ENCODE data around the gene GLP2R. TPM values are rescaled to one million over a fixed set of nuclear protein-coding genes. Genes with fewer than 3 reads are reported as not detected.

The GLP2R gene
- total and polyA plus RNA-seq, 10 of the 15 experiments (the other 5 are each of a cell fraction or from before 2014, with no cell fraction given), result not detected

DNA sequence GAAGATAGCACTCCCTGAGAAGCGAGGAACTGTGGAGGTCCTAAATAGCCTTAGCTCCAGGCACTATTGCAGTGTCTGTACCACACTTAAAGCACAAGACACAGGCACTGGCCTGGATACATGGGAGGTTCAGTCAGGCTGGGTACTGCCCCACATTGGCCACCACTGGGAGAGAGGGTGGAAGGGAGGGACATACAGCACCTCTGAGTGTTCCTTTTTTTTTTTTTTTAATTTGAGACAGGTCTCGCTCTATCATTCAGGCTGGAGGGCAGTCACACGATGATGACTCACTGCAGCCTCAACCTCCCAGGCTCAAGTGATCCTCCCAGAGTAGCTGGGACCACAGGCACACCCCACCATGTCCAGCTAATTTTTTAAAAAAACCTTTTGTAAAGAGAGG lies 5.3 kb upstream of the GLP2R start (continued):
- TF ChIP-seq, protein P1, sequence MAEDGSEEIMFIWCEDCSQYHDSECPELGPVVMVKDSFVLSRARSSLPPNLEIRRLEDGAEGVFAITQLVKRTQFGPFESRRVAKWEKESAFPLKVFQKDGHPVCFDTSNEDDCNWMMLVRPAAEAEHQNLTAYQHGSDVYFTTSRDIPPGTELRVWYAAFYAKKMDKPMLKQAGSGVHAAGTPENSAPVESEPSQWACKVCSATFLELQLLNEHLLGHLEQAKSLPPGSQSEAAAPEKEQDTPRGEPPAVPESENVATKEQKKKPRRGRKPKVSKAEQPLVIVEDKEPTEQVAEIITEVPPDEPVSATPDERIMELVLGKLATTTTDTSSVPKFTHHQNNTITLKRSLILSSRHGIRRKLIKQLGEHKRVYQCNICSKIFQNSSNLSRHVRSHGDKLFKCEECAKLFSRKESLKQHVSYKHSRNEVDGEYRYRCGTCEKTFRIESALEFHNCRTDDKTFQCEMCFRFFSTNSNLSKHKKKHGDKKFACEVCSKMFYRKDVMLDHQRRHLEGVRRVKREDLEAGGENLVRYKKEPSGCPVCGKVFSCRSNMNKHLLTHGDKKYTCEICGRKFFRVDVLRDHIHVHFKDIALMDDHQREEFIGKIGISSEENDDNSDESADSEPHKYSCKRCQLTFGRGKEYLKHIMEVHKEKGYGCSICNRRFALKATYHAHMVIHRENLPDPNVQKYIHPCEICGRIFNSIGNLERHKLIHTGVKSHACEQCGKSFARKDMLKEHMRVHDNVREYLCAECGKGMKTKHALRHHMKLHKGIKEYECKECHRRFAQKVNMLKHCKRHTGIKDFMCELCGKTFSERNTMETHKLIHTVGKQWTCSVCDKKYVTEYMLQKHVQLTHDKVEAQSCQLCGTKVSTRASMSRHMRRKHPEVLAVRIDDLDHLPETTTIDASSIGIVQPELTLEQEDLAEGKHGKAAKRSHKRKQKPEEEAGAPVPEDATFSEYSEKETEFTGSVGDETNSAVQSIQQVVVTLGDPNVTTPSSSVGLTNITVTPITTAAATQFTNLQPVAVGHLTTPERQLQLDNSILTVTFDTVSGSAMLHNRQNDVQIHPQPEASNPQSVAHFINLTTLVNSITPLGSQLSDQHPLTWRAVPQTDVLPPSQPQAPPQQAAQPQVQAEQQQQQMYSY (CRISPR knock-in tag; IDR thresholded peaks at IDR 0.05), result no peak
- TF ChIP-seq RBBP5 (conservative IDR thresholded peaks at IDR 0.05), result no peak
- TF ChIP-seq IKZF1 (conservative IDR thresholded peaks at IDR 0.05), result no peak

DNA sequence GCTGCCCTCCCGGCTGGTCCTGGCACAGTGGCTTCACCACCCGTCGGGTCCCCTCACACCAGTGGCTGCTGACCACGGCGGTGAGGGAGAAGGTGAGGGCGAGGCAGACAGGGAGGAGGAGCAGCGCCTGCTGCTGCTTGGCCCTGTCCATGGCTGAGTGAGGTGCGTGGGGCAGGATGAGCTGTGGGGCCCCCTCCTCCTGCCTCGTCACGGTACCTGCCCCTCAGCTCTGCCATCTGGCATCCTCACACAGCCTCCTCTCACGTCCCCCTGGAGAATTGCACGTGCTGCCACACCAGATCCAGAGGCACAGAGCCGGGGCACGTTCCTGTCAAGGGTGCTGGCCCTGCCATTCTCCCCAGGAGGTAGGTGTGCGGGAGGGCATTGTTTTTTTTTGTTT lies 3.8 kb upstream of the GLP2R start, which contains the start of gene GSG1L2:
GSG1L2 (minus strand) TSS at position 159 of the 400 bp plus-strand sequence; CDS start at position 151, 8 bp downstream.
- DNase-seq (ENCODE audit: low read depth, low spot score), result no peak
- 22% methylated on average over 13 of the region's 15 CpGs for WGBS (ENCODE audit: insufficient coverage, insufficient replicate concordance, low lambda C conversion rate, missing lambda C conversion rate)
- H3K4me2 ChIP-seq (ENCODE audit: control insufficient read depth, insufficient read depth), result no peak within 1 kb of the TSS
- H3K4me3 ChIP-seq, result no peak within 1 kb of the TSS
- POLR2A ChIA-PET, result no interaction called here
- intact Hi-C loops (cut with micrococcal nuclease; ENCODE audit: unreplicated experiment) (no loop called here), in situ Hi-C loops (cut with MboI) (no loop called here)
- CTCF ChIA-PET, result no interaction called here
- peaks cover 0 to 2% of the 10 kb centered on the region in 2 experiments; a peak in 1 of 4 replicates for H3K27me3 ChIP-seq (replicated peaks in 1 of 2; ENCODE audit: control insufficient read depth in 2 of 2, insufficient read depth in 2 of 2, low read length in 1 of 2)
- H3K9me3 ChIP-seq (replicated peaks; ENCODE audit: control insufficient read depth, insufficient read depth, low read length), result no peaks in the 10 kb centered on the region
- BruUV-seq (replicated peaks), result no TSS peak
- H4K20me1 ChIP-seq (ENCODE audit: control insufficient read depth, insufficient read depth), result no peaks in the 10 kb centered on the region
- RAD21 ChIA-PET (ENCODE audit: unreplicated experiment), result no interaction called here
- no peak within 1 kb of the TSS for H3K27ac ChIP-seq (ENCODE audit: control insufficient read depth, insufficient read depth)
- SMC1A ChIA-PET (ENCODE audit: uncharacterized antibody, unreplicated experiment), result no interaction called here
- no peak within 1 kb of the TSS for H2AFZ ChIP-seq (ENCODE audit: control insufficient read depth, low read depth, low read length)
- H3K79me2 ChIP-seq (ENCODE audit: control insufficient read depth, insufficient read depth, low read length), result no peaks in the 10 kb centered on the region
- ATAC-seq, result no peak
- no peaks in the 10 kb centered on the region for H3K36me3 ChIP-seq (ENCODE audit: control insufficient read depth in 2 of 2, insufficient read depth in 2 of 2, low read length in 1 of 2)
- FAIRE-seq, result no peak
- H3K9ac ChIP-seq (ENCODE audit: control insufficient read depth, insufficient read depth, low read length), result no peak within 1 kb of the TSS
- no peak for TF ChIP-seq KAT2A (conservative IDR thresholded peaks at IDR 0.05; ENCODE audit: control insufficient read depth, low read depth, low read length)
- no peak for TF ChIP-seq TARDBP (IDR thresholded peaks at IDR 0.05; ENCODE audit: borderline replicate concordance)
- TF ChIP-seq WRNIP1 (IDR thresholded peaks at IDR 0.05; ENCODE audit: borderline replicate concordance, low read depth, low read length), result no peak
- no peak for TF ChIP-seq RB1 (IDR thresholded peaks at IDR 0.05; ENCODE audit: borderline replicate concordance)
- no peak for TF ChIP-seq SMAD5 (IDR thresholded peaks at IDR 0.05; ENCODE audit: low read depth)
- no peak for TF ChIP-seq DPF2 (IDR thresholded peaks at IDR 0.05)
- no peak for TF ChIP-seq RUNX3 (IDR thresholded peaks at IDR 0.05; ENCODE audit: low read length)
- no peak for TF ChIP-seq MTA3 (IDR thresholded peaks at IDR 0.05; ENCODE audit: borderline replicate concordance, low read length)
- TF ChIP-seq, protein P2, sequence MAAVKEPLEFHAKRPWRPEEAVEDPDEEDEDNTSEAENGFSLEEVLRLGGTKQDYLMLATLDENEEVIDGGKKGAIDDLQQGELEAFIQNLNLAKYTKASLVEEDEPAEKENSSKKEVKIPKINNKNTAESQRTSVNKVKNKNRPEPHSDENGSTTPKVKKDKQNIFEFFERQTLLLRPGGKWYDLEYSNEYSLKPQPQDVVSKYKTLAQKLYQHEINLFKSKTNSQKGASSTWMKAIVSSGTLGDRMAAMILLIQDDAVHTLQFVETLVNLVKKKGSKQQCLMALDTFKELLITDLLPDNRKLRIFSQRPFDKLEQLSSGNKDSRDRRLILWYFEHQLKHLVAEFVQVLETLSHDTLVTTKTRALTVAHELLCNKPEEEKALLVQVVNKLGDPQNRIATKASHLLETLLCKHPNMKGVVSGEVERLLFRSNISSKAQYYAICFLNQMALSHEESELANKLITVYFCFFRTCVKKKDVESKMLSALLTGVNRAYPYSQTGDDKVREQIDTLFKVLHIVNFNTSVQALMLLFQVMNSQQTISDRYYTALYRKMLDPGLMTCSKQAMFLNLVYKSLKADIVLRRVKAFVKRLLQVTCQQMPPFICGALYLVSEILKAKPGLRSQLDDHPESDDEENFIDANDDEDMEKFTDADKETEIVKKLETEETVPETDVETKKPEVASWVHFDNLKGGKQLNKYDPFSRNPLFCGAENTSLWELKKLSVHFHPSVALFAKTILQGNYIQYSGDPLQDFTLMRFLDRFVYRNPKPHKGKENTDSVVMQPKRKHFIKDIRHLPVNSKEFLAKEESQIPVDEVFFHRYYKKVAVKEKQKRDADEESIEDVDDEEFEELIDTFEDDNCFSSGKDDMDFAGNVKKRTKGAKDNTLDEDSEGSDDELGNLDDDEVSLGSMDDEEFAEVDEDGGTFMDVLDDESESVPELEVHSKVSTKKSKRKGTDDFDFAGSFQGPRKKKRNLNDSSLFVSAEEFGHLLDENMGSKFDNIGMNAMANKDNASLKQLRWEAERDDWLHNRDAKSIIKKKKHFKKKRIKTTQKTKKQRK (IDR thresholded peaks at IDR 0.05; ENCODE audit: low read depth, low read length), result no peak
- TF ChIP-seq SIN3A (IDR thresholded peaks at IDR 0.05; ENCODE audit: low read depth, low read length), result no peak
- no peak for TF ChIP-seq ZSCAN29 (IDR thresholded peaks at IDR 0.05)
- H3K4me1 ChIP-seq (ENCODE audit: control insufficient read depth, insufficient read depth, low read length), result no peaks in the 10 kb centered on the region
